Left lung (tissue), 10 donors: ENCODE results near the gene CD40. TPM values are rescaled to one million over a fixed set of nuclear protein-coding genes. Genes with fewer than 3 reads are reported as not detected.

Experiments
- ATAC-seq: fragments of 200-7000 bp; cut with Tn5 transposase; one replicate; pipeline ENCODE4 v1.9.1; 2020; ENCODE audit warnings: moderate library complexity
- DNase-seq, 4 donors: peaks; one replicate each; pipeline ENCODE4 v3.0.0-alpha.2; 2013 to 2020
- H3K27ac ChIP-seq, 2 donors: fragments of 200-600 bp; sonication (generic) in 1 of 2; one replicate each; pipeline versions ENCODE4 v1.5.0 to v1.8.0; 2020 to 2021
- H3K27me3 ChIP-seq, 2 donors: fragments of 200-600 bp; sonication (generic) in 1 of 2; one replicate each; pipeline versions ENCODE4 v1.5.0 to v1.8.0; 2020 to 2021
- H3K36me3 ChIP-seq, 2 donors: fragments of 200-600 bp; sonication (generic) in 1 of 2; one replicate each; pipeline versions ENCODE4 v1.5.0 to v1.8.0; 2020 to 2021
- H3K4me1 ChIP-seq, 2 donors: fragments of 200-600 bp; one replicate each; pipeline ENCODE4 v1.8.0; 2021
- H3K4me3 ChIP-seq, 2 donors: fragments of 200-600 bp; sonication (generic) in 1 of 2; one replicate each; pipeline versions ENCODE4 v1.5.0 to v1.8.0; 2020 to 2021; ENCODE audit warnings: mild to moderate bottlenecking in 1 of 2
- H3K9me3 ChIP-seq, 2 donors: fragments of 200-600 bp; sonication (generic) in 1 of 2; one replicate each; pipeline versions ENCODE4 v1.5.0 to v1.8.0; 2020 to 2021
- intact Hi-C, 2 donors: fragments of 100-400 bp; cut with DNase I; formaldehyde crosslinking; loops; one replicate each; pipeline versions ENCODE4 v1.11.2 to v1.14.2; 2022
- polyA plus RNA-seq, 6 donors: library from polyadenylated mRNA; unstranded; fragments of 120-200 nt; gene quantifications; one replicate each; pipeline ENCODE4 v1.2.1, GENCODE V29; 2013; ENCODE audit not compliant: insufficient read length in 6 of 6
- total RNA-seq, 2 donors: library from RNA; stranded (reverse); fragmentation: NEBNext Ultra II Directional; extraction: Animal tissue kit (Norgen Biotek cat#: 25700); gene quantifications; one replicate each; pipeline ENCODE4 v1.2.1, GENCODE V29; 2021
- TF ChIP-seq, protein P1 (sequence below), 2 donors: fragments of 200-600 bp; sonication (generic) in 1 of 2; IDR thresholded peaks; one replicate each; pipeline versions ENCODE4 v1.5.0 to v1.8.0; 2021; ENCODE audit warnings: antibody characterized with exemption in 2 of 2
- donor health status: DM: no; HTN: yes; CAD: no.
- donor health status: DM: no; HTN: no; CAD: no.

The CD40 gene
- total and polyA plus RNA-seq, 8 donors = 13.9 to 27.6 (median 19.0) TPM

DNA sequence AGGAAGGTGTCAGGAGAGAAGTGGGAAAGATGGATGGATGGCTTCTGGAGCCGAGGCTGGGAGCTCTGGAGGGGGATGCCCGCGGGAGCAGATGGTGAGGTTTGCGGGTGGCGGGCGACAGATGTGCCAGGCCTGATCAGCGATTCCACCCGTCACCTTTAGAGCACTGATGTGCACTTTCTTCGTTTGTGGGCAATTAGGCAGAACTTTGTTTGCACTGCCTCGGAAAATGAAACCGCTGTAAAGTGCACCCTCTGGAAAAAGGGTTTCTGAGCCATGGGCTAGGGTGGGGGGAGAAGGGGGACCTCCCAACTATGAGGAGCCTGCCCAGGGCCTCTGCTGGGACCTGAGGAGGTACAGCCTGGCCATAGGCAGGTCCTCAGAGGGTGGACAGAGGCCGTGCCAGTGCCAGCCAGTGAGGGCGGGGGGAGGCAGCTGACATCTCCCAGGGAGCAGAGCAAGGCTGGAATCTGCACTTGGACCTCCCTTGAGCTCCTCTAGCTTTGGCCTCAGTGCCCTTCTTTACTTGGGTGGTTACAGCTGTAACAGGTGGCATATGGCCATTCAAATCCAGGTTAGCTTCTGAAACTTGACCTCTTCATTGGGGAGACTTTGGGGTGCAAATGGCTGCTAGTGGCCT is 58.7 kb downstream of the CD40 start:
- Histone ChIP-seq H3K27me3 (peaks cover 35 to 92% of the 10 kb centered on the region in 2 donors), H3K4me1 (peaks cover 0 to 9% of the 10 kb centered on the region in 2 donors), H3K27ac (no peak overlapping the region), H3K4me3 (no peak overlapping the region), H3K36me3 (no peaks in the 10 kb centered on the region), H3K9me3 (no peaks in the 10 kb centered on the region)
- intact Hi-C loops = no loop called here
- TF ChIP-seq, protein P1, sequence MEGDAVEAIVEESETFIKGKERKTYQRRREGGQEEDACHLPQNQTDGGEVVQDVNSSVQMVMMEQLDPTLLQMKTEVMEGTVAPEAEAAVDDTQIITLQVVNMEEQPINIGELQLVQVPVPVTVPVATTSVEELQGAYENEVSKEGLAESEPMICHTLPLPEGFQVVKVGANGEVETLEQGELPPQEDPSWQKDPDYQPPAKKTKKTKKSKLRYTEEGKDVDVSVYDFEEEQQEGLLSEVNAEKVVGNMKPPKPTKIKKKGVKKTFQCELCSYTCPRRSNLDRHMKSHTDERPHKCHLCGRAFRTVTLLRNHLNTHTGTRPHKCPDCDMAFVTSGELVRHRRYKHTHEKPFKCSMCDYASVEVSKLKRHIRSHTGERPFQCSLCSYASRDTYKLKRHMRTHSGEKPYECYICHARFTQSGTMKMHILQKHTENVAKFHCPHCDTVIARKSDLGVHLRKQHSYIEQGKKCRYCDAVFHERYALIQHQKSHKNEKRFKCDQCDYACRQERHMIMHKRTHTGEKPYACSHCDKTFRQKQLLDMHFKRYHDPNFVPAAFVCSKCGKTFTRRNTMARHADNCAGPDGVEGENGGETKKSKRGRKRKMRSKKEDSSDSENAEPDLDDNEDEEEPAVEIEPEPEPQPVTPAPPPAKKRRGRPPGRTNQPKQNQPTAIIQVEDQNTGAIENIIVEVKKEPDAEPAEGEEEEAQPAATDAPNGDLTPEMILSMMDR (IDR thresholded peaks at IDR 0.05) = no peak
- ATAC-seq (no peak), DNase-seq (no peak)

DNA sequence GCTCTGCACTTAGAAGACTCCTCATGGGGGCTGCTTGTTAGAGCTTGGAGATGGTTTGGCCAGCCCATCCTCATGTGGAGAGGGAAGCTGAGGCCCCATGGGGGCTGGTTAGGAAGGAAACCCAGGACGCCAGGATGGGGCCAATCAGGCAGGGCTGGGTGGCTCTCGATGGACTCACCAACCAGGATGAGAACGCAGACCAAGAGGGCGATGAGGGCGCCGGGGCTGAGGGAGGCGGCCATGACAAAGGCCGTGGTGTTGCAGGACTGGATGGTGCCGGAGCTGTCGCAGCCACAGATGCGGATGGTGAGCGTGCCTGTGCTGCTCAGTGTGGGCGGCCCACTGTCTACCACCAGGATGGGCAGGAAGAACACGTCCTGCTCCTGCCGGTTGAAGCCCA is 59.7 kb downstream of the CD40 start:
- peaks cover 0 to 9% of the 10 kb centered on the region in 2 donors for H3K4me1 ChIP-seq
- TF ChIP-seq, protein P1 (IDR thresholded peaks at IDR 0.05) = no peak
- no peaks in the 10 kb centered on the region for H3K9me3 ChIP-seq
- H3K27ac ChIP-seq = no peak overlapping the region
- DNase-seq (no peak), ATAC-seq (no peak)
- intact Hi-C loops = no loop called here
- peaks cover 31 to 92% of the 10 kb centered on the region in 2 donors for H3K27me3 ChIP-seq
- no peaks in the 10 kb centered on the region for H3K36me3 ChIP-seq
- no peak overlapping the region for H3K4me3 ChIP-seq

DNA sequence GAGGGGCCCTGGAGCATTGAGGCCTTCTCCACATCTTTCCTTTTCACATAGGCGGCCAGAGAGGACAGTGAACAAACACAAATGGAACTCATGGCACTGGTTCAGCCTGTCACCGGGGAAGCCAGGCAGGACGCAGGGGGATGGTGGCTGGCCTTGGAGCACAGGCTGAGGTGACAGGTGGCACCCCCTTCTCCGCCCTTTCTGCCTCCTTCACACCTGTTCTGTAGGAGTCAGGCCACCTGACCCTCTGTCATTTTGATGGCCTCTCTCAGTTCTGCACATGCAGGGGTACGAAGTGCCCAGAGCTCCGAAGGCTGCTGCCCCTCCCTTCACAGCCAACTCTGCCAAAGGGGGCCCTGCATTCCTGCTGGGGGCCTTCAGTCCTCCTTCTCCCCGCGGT is 60.8 kb downstream of the CD40 start:
- Histone ChIP-seq H3K4me3 (no peak overlapping the region), H3K27ac (no peak overlapping the region), H3K27me3 (peaks cover 21 to 92% of the 10 kb centered on the region in 2 donors), H3K9me3 (no peaks in the 10 kb centered on the region), H3K36me3 (no peaks in the 10 kb centered on the region), H3K4me1 (peaks cover 0 to 9% of the 10 kb centered on the region in 2 donors)
- no peak for DNase-seq
- TF ChIP-seq, protein P1 (IDR thresholded peaks at IDR 0.05) = no peak
- ATAC-seq = no peak
- intact Hi-C loops = no loop called here

Other genes starting within 250 kb of the CD40 start
- 10 to 100 TPM in 1 of 2 donors, 1 to 10 TPM in 1; 9.9 to 10.2 TPM for gene ZSWIM1, start 237.1 kb upstream of the CD40 start, total RNA-seq
- 10 to 100 TPM; 13.5 to 14.8 (median 14.0) TPM for gene ZSWIM1, start 237.1 kb upstream of the CD40 start, polyA plus RNA-seq
- gene SPATA25, start 230.7 kb upstream of the CD40 start, total RNA-seq = under 1 TPM; 0.70 to 0.89 TPM
- 1 to 10 TPM; 2.3 to 3.5 (median 3.2) TPM for gene SPATA25, start 230.7 kb upstream of the CD40 start, polyA plus RNA-seq
- gene NEURL2, start 227.1 kb upstream of the CD40 start, total RNA-seq = 1 to 10 TPM; 4.0 to 4.3 TPM
- gene NEURL2, start 227.1 kb upstream of the CD40 start, polyA plus RNA-seq = 1 to 10 TPM; 3.4 to 5.6 (median 4.6) TPM
- 100 to 1,000 TPM; 234 to 268 TPM for gene CTSA, start 227.0 kb upstream of the CD40 start, total RNA-seq
- 10 to 100 TPM; 68.7 to 78.1 (median 71.0) TPM for gene CTSA, start 227.0 kb upstream of the CD40 start, polyA plus RNA-seq
- 100 to 1,000 TPM; 162 to 172 TPM for gene PLTP, start 206.2 kb upstream of the CD40 start, total RNA-seq
- gene PLTP, start 206.2 kb upstream of the CD40 start, polyA plus RNA-seq = 10 to 100 TPM; 42.6 to 68.6 (median 54.3) TPM
- gene PCIF1, start 183.6 kb upstream of the CD40 start, total RNA-seq = 10 to 100 TPM; 26.1 to 33.0 TPM
- 10 to 100 TPM; 43.1 to 50.8 (median 45.4) TPM for gene PCIF1, start 183.6 kb upstream of the CD40 start, polyA plus RNA-seq
- gene ZNF335, start 146.1 kb upstream of the CD40 start, total RNA-seq = 10 to 100 TPM; 15.3 to 23.3 TPM
- 10 to 100 TPM; 15.3 to 22.7 (median 16.7) TPM for gene ZNF335, start 146.1 kb upstream of the CD40 start, polyA plus RNA-seq
- gene MMP9, start 109.4 kb upstream of the CD40 start, total RNA-seq = 10 to 100 TPM in 1 of 2 donors, 1 to 10 TPM in 1; 2.5 to 25.8 TPM
- gene MMP9, start 109.4 kb upstream of the CD40 start, polyA plus RNA-seq = under 1 TPM; 0.26 to 0.69 (median 0.52) TPM
- 1 to 10 TPM in 1 of 2 donors, under 1 TPM in 1; 0.71 to 1.5 TPM for gene SLC12A5, start 89.1 kb upstream of the CD40 start, total RNA-seq
- 1 to 10 TPM; 1.0 to 2.9 (median 1.5) TPM for gene SLC12A5, start 89.1 kb upstream of the CD40 start, polyA plus RNA-seq
- 10 to 100 TPM; 20.6 to 23.8 TPM for gene NCOA5, start 28.4 kb upstream of the CD40 start, total RNA-seq
- gene NCOA5, start 28.4 kb upstream of the CD40 start, polyA plus RNA-seq = 10 to 100 TPM; 42.4 to 55.0 (median 51.5) TPM
- under 1 TPM in 1 of 2 donors, not detected in 1; 0.26 TPM for gene CDH22, start 190.2 kb downstream of the CD40 start, total RNA-seq
- under 1 TPM in 5 of 6 donors, not detected in 1; 0.06 to 0.13 (median 0.08) TPM for gene CDH22, start 190.2 kb downstream of the CD40 start, polyA plus RNA-seq